Smooth muscle cell (in vitro differentiated cells): Measurements from ENCODE around the gene ZNF277. TPM values are rescaled to one million over a fixed set of nuclear protein-coding genes. Genes with fewer than 3 reads are reported as not detected.

Experiments
- DNase-seq: peaks from one replicate; lab custom pipeline; 2025; ENCODE audit not compliant: unreplicated experiment; lab: John Stamatoyannopoulos, UW
- H2AFZ ChIP-seq: fragments of 200-600 bp; sonication (generic); 2 replicates; pipeline ENCODE4 v1.6.0; 2016; ENCODE audit warnings: antibody characterized with exemption, low read depth, mild to moderate bottlenecking
- H3F3A ChIP-seq: fragments of 200-600 bp; sonication (generic); 2 replicates; pipeline ENCODE4 v1.6.0; 2017; ENCODE audit warnings: antibody characterized with exemption, low read depth
- H3K27ac ChIP-seq: fragments of 200-600 bp; sonication (generic); 2 replicates; pipeline ENCODE4 v1.5.1; 2016; ENCODE audit warnings: low read depth, mild to moderate bottlenecking
- H3K27me3 ChIP-seq: fragments of 200-600 bp; sonication (generic); 2 replicates; pipeline ENCODE4 v1.6.1; 2016; ENCODE audit warnings: low read depth, mild to moderate bottlenecking
- H3K36me3 ChIP-seq: fragments of 200-600 bp; sonication (generic); 2 replicates; pipeline ENCODE4 v1.5.1; 2016; ENCODE audit warnings: low read depth
- H3K4me1 ChIP-seq: fragments of 200-600 bp; sonication (generic); 2 replicates; pipeline ENCODE4 v1.5.1; 2016; ENCODE audit warnings: low read depth
- H3K4me2 ChIP-seq: fragments of 200-600 bp; sonication (generic); 2 replicates; pipeline ENCODE4 v1.6.0; 2016; ENCODE audit warnings: mild to moderate bottlenecking
- H3K4me3 ChIP-seq: fragments of 200-600 bp; sonication (generic); 2 replicates; pipeline ENCODE4 v1.5.1; 2016; ENCODE audit warnings: mild to moderate bottlenecking
- H3K79me2 ChIP-seq: fragments of 200-600 bp; sonication (generic); 2 replicates; pipeline ENCODE4 v1.6.0; 2016; ENCODE audit warnings: low read depth, mild to moderate bottlenecking
- H3K9ac ChIP-seq: fragments of 200-600 bp; sonication (generic); 2 replicates; pipeline ENCODE4 v1.6.0; 2016; ENCODE audit warnings: low read depth
- H3K9me3 ChIP-seq: fragments of 200-600 bp; sonication (generic); replicated peaks from 2 replicates; pipeline ENCODE4 v1.5.1; 2016; ENCODE audit warnings: low read depth
- H4K20me1 ChIP-seq: fragments of 200-600 bp; sonication (generic); 2 replicates; pipeline ENCODE4 v1.6.0; 2016; ENCODE audit warnings: low read depth
- WGBS: methylation state at CpG from one replicate; pipeline ENCODE4 v1.1.7; 2016; ENCODE audit warnings: low lambda C conversion rate; 5-methylcytosine and 5-hydroxymethylcytosine counted together
- polyA plus RNA-seq: library from polyadenylated mRNA; unstranded; fragments of >200 nt; fragmentation: Nextera tagmentation; extraction: Ambion mirVana; gene quantifications from 2 replicates; pipeline ENCODE4 v1.2.1, GENCODE V29; 2016
- total RNA-seq: library from RNA; depleted of rRNA; stranded (reverse); fragments of >200 nt; gene quantifications from 2 replicates; pipeline ENCODE4 v1.2.3, GENCODE V29; 2014
- TF ChIP-seq, protein P1 (sequence below): fragments of 200-600 bp; sonication (generic); IDR thresholded peaks from 2 replicates; pipeline ENCODE4 v1.5.1; 2017; ENCODE audit warnings: borderline replicate concordance, mild to moderate bottlenecking, antibody characterized with exemption; ENCODE audit not compliant: insufficient read depth, poor library complexity, severe bottlenecking

Gene ZNF277
- total and polyA plus RNA-seq, 2 experiments from 2014 or later, result 8.4 to 28.0 TPM

DNA sequence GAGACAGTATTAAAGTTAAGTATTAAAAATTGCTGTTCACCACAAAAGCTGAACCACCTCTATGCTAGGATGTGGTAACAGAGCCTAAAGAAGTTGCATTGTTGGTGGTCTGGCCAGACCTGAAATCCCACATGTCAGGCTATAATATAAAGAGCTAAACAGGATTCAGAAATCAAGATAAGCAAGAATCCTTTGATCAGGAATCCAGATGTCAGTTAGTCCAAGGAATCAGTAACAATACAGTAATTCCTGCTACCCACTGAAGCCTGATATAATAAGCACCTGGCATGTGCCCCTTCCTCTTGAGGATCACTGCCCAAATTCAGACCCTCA lies 48.9 kb downstream of the ZNF277 start:
- peaks cover 43% of the 10 kb centered on the region for H3K79me2 ChIP-seq
- TF ChIP-seq, protein P1, sequence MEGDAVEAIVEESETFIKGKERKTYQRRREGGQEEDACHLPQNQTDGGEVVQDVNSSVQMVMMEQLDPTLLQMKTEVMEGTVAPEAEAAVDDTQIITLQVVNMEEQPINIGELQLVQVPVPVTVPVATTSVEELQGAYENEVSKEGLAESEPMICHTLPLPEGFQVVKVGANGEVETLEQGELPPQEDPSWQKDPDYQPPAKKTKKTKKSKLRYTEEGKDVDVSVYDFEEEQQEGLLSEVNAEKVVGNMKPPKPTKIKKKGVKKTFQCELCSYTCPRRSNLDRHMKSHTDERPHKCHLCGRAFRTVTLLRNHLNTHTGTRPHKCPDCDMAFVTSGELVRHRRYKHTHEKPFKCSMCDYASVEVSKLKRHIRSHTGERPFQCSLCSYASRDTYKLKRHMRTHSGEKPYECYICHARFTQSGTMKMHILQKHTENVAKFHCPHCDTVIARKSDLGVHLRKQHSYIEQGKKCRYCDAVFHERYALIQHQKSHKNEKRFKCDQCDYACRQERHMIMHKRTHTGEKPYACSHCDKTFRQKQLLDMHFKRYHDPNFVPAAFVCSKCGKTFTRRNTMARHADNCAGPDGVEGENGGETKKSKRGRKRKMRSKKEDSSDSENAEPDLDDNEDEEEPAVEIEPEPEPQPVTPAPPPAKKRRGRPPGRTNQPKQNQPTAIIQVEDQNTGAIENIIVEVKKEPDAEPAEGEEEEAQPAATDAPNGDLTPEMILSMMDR, result no peak

DNA sequence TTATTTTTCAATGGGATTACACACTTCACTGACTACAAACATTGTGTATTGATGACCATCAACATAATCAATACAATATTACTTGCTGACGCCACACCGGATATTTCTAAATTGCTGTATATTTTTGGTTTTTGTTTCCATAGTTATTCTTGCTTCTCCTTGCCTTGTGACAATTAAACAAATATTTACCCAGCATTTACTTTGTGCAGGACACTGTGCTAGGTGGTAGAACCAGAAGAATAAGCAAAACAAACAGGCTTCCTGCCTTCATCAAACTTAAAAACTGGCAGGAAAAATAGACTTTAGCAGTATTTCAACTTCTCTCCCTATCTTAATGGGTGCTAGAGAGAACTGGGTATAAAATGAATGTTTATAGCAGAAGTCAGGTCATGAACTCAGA lies 50.6 kb downstream of the ZNF277 start:
- Histone ChIP-seq H2AFZ (no peak overlapping the region), H3K4me3 (no peak overlapping the region), H3K4me2 (no peak overlapping the region), H3K27me3 (no peaks in the 10 kb centered on the region), H3K27ac (no peak overlapping the region), H3K36me3 (no peaks in the 10 kb centered on the region), H3K9ac (no peak overlapping the region), H4K20me1 (peaks cover 68% of the 10 kb centered on the region), H3K79me2 (peaks cover 44% of the 10 kb centered on the region), H3K4me1 (peaks cover 8% of the 10 kb centered on the region), H3K9me3 (no peaks in the 10 kb centered on the region), H3F3A (no peaks in the 10 kb centered on the region)
- no peak for DNase-seq
- TF ChIP-seq, protein P1, result no peak
- 92% methylated on average over 2 of the region's 2 CpGs for WGBS

More for the DNA sequence above, 48.9 kb downstream of the ZNF277 start:
- Histone ChIP-seq H3K27me3 (no peaks in the 10 kb centered on the region), H3F3A (no peaks in the 10 kb centered on the region), H3K9ac (no peak overlapping the region), H3K36me3 (no peaks in the 10 kb centered on the region), H3K27ac (no peak overlapping the region), H3K4me1 (peaks cover 8% of the 10 kb centered on the region), H2AFZ (no peak overlapping the region), H3K9me3 (no peaks in the 10 kb centered on the region), H3K4me2 (no peak overlapping the region), H3K4me3 (no peak overlapping the region), H4K20me1 (peaks cover 76% of the 10 kb centered on the region)
- DNase-seq, result no peak

- 38% methylated on average over 2 of the region's 2 CpGs for WGBS
- no peak for DNase-seq
- Histone ChIP-seq H3K79me2 (peaks cover 28% of the 10 kb centered on the region), H3K4me3 (no peak overlapping the region), H3K27me3 (no peaks in the 10 kb centered on the region), H2AFZ (no peak overlapping the region), H3K4me2 (no peak overlapping the region), H3K9ac (no peak overlapping the region), H4K20me1 (peaks cover 57% of the 10 kb centered on the region), H3K4me1 (peaks cover 7% of the 10 kb centered on the region), H3K27ac (no peak overlapping the region), H3K36me3 (no peaks in the 10 kb centered on the region), H3K9me3 (no peaks in the 10 kb centered on the region), H3F3A (no peaks in the 10 kb centered on the region)
- TF ChIP-seq, protein P1, result no peak
Observed at GRCh38 chr7:112260911-112261310, 54.4 kb downstream of the ZNF277 start.

DNA sequence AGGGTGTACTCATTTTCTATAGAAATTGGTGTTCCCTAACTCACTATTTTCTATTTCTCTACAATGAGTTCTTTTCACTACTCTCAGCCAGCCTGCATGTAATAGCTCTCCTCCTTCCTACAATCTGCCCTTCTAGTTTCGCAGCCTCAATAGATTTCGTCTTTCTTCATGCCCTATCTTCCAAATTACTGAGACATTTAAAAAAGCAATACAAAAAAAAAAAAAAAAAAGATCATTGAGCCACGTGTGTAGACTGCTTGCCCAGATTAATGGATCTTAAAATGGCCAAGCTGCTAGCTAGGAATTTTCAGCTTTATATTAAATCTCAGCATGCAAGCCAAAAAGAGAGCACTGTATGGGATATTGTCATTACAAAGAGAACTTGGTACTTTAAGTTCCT lies 55.5 kb downstream of the ZNF277 start:
- H3K9ac ChIP-seq, result no peak overlapping the region
- H4K20me1 ChIP-seq, result peaks cover 59% of the 10 kb centered on the region
- no peak for DNase-seq
- TF ChIP-seq, protein P1, result no peak
- H3K36me3 ChIP-seq, result no peaks in the 10 kb centered on the region
- WGBS, result 75% methylated on average over 3 of the region's 3 CpGs
- no peak overlapping the region for H3K4me2 ChIP-seq
- no peaks in the 10 kb centered on the region for H3F3A ChIP-seq
- peaks cover 11% of the 10 kb centered on the region for H3K4me1 ChIP-seq
- no peaks in the 10 kb centered on the region for H3K27me3 ChIP-seq
- no peaks in the 10 kb centered on the region for H3K9me3 ChIP-seq
- no peak overlapping the region for H3K4me3 ChIP-seq
- H2AFZ ChIP-seq, result no peak overlapping the region
- no peak overlapping the region for H3K27ac ChIP-seq
- peaks cover 21% of the 10 kb centered on the region for H3K79me2 ChIP-seq
